Brain microvascular endothelial cell (primary cell): ENCODE data around the gene OTULIN.

Experiments
- DNase-seq: peaks from one replicate; pipeline ENCODE4 v3.0.0-alpha.2; 2020
- H3K27ac ChIP-seq: fragments of 250-450 bp; sonication (Bioruptor Pico); 2 replicates; pipeline ENCODE4 v1.5.1; 2020; ENCODE audit warnings: mild to moderate bottlenecking, moderate library complexity
- H3K27me3 ChIP-seq: fragments of 250-450 bp; sonication (Bioruptor Pico); replicated peaks from 2 replicates; pipeline ENCODE4 v1.5.1; 2020; ENCODE audit warnings: mild to moderate bottlenecking
- H3K36me3 ChIP-seq: fragments of 250-450 bp; sonication (Bioruptor Pico); replicated peaks from 2 replicates; pipeline ENCODE4 v1.5.1; 2020; ENCODE audit warnings: mild to moderate bottlenecking
- H3K4me3 ChIP-seq: 2 replicates; pipeline ENCODE4 v1.5.1; 2011; ENCODE audit warnings: low read depth, mild to moderate bottlenecking, control low read depth, low read length, moderate library complexity
- in situ Hi-C: cut with HindIII; loops from 2 replicates; pipeline ENCODE4 v1.10.0; 2017; ENCODE audit warnings: low sequenced_read_pairs, low pct_ligation_motif_present
- TF ChIP-seq, protein P1 (sequence below): IDR thresholded peaks from 2 replicates; pipeline ENCODE4 v1.5.1; 2011; ENCODE audit warnings: low read depth, mild to moderate bottlenecking, moderate library complexity, low read length, control low read depth, inconsistent platforms; ENCODE audit errors: missing control alignments

Gene OTULIN

DNA sequence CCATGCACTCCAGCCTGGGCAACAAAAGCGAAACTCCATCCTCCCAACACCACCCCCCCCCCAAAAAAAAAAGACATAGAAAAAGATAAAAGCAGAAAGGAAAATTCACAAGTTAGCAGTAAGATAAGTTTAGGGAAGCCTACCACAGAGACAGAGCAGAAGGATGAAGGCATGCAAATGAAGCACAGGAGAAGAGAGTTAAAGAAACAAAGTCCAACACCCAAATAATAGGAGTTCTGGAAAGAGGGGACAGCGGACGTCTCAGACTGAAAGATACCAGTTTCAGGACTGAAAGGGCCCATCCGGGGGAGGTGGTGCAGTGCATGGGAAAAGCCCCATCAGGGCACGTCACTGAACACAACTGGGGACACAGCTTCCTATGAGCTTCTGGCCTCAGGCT, 54.3 kb downstream of the OTULIN start:
- Histone ChIP-seq H3K4me3 (no peak overlapping the region), H3K27me3 (no peaks in the 10 kb centered on the region), H3K36me3 (peaks cover 15% of the 10 kb centered on the region), H3K27ac (no peak overlapping the region)
- no peak for DNase-seq
- in situ Hi-C loops = no loop called here
- TF ChIP-seq, protein P1, sequence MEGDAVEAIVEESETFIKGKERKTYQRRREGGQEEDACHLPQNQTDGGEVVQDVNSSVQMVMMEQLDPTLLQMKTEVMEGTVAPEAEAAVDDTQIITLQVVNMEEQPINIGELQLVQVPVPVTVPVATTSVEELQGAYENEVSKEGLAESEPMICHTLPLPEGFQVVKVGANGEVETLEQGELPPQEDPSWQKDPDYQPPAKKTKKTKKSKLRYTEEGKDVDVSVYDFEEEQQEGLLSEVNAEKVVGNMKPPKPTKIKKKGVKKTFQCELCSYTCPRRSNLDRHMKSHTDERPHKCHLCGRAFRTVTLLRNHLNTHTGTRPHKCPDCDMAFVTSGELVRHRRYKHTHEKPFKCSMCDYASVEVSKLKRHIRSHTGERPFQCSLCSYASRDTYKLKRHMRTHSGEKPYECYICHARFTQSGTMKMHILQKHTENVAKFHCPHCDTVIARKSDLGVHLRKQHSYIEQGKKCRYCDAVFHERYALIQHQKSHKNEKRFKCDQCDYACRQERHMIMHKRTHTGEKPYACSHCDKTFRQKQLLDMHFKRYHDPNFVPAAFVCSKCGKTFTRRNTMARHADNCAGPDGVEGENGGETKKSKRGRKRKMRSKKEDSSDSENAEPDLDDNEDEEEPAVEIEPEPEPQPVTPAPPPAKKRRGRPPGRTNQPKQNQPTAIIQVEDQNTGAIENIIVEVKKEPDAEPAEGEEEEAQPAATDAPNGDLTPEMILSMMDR = no peak

DNA sequence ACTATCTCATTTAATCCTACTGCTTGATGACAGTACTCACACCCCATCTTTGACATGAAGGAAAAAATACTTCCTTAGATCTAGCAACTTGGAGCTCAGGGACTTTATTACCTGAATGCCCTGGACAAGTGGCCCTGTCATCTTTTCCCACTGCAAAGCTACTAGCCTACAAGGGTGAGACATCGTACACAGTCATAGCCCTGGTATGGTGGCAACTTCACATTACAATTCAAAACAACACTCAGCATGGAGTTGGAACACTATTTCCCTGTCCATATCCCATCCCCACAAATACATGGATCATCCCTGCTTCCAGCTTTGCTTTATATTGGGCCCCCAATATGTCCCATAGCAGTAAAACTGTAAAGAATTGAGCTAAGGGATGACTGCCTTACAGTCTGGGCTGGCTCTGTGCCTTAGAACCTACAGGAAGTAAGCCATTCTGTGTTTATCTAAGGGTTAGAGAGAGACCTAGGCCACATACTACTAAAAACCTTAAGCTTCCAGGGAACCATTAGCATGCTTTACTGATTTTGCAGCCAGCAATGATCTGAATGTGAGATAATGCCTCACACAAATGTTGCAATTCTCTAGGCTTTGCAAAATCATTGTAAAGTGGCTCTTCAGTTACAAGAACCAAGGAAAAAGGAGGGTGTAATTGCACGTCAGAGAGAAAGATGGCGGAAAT, 55.9 kb downstream of the OTULIN start:
- TF ChIP-seq, protein P1 = no peak
- in situ Hi-C loops = no loop called here
- no peaks in the 10 kb centered on the region for H3K27me3 ChIP-seq
- H3K4me3 ChIP-seq = no peak overlapping the region
- DNase-seq = peak; percentile 69
- peak overlapping the region; percentile 64 for H3K27ac ChIP-seq
- peaks cover 3% of the 10 kb centered on the region for H3K36me3 ChIP-seq

DNA sequence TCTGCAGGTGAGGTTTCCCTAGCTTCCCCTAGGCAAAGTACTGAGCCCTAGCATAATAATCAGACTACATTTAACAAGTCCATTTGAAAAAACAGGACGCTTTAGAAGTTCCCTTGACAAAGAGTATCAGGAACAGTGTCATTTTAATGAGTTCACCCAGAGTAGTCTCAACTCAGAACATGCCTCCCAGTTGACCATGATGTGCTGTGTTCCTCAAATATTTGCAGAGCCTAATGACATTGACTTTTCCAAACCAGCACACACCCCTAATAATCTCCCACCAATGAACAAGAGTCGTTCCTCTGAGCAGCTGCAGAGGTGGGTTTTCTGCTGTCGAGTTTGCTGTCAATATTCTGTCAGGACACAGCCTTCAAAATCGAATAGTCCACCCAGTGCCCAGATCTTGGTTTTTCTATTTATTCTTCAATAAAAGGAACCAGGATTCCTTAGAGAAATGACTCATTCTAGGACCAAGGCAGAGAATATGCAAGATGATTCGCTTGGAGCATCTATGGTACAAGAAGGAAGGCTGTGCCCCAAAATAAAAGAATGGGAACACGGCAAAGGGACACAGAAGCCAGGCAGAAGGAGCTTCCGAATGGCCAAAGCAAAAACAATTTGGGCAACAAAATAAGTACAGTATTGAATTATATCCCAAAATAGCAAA, 57.6 kb downstream of the OTULIN start:
- Histone ChIP-seq H3K27me3 (no peaks in the 10 kb centered on the region), H3K27ac (no peak overlapping the region), H3K4me3 (no peak overlapping the region), H3K36me3 (no peaks in the 10 kb centered on the region)
- TF ChIP-seq, protein P1 = no peak
- in situ Hi-C loops = no loop called here
- DNase-seq = no peak

DNA sequence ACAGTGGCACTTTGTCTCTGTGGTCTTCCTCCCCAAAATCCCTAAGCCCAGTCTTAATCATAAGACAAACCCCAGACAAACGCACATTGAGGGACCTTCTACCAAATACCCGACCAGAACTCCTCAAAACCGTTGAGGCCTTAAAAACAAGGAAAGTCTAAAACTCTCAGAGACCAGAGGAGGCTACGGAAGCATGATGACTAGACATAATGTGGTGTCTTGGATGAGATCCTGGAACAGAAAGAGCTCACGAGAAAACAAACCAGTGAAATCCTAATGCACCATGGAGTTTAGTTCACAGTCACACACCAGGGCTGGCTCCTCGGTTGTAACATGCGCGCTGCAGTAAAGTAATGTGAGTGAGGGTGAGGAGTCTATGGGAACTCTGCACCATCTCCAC, 58.4 kb downstream of the OTULIN start:
- H3K4me3 ChIP-seq = no peak overlapping the region
- no peak for DNase-seq
- TF ChIP-seq, protein P1 = no peak

DNA sequence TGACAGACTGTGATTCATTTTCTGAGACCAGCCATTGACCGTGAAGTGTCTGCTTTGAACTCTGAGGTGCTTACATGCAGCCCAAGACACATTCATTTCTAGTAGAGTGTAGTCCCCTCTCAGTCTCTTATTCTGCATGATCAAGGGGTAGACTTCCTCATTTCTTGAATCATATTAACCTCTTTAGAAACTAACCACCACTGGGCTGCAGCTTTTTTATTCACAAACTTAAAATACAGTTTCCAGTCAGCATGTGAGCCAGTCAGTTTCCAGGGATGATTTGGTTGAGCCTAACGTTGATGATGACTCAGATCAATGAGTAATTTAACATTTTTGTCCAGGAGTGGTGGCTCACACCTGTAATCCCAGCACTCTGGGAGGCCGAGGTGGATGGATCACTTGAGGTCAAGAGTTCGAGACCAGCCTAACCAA, 59.2 kb downstream of the OTULIN start:
- H3K27ac ChIP-seq = no peak overlapping the region
- in situ Hi-C loops = no loop called here
- no peaks in the 10 kb centered on the region for H3K36me3 ChIP-seq
- no peak for DNase-seq
- no peak overlapping the region for H3K4me3 ChIP-seq
- TF ChIP-seq, protein P1 = no peak
- H3K27me3 ChIP-seq = no peaks in the 10 kb centered on the region

More for the DNA sequence above, 58.4 kb downstream of the OTULIN start:
- H3K36me3 ChIP-seq = no peaks in the 10 kb centered on the region
- no peak overlapping the region for H3K27ac ChIP-seq
- in situ Hi-C loops = no loop called here
- H3K27me3 ChIP-seq = no peaks in the 10 kb centered on the region

DNA sequence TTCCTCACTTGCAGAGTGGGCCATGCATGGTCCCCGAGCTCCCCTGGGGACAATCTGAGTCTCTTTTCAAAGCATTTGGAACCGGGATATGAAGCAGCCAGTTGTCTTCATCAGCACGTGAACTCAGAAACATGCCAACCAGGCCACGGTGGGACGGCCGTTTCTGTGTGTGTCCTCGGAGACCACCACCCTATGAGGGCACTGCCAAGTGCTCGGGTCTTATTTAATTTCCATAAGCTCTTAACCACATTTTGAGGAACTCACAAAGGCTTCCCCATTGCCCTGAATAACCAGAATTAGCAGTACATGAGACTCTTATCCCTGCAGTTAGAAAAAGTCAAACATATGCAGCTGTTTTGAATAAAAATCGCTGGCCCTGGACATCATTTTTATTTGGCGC, 60.1 kb downstream of the OTULIN start:
- no peaks in the 10 kb centered on the region for H3K36me3 ChIP-seq
- no peak for DNase-seq
- in situ Hi-C loops = loop anchor here (25.0 kb wide), 1 partner anchor 288 kb away; no protein-coding TSS in a partner anchor
- no peak overlapping the region for H3K4me3 ChIP-seq
- H3K27ac ChIP-seq = no peak overlapping the region
- TF ChIP-seq, protein P1 = no peak
- no peaks in the 10 kb centered on the region for H3K27me3 ChIP-seq
